DMS53 treated with DMSO at 0.1 percent for 48 hours (cell line): ENCODE data around the gene ATAD3C.

Experiments
- DNase-seq: peaks from one replicate; lab custom pipeline; 2025; ENCODE audit not compliant: unreplicated experiment; lab: John Stamatoyannopoulos, UW

ATAD3C gene

GRCh38 chr1:1430114-1430982 is 19.1 kb upstream of the ATAD3C start:
- DNase-seq = peak; percentile 78

DNA sequence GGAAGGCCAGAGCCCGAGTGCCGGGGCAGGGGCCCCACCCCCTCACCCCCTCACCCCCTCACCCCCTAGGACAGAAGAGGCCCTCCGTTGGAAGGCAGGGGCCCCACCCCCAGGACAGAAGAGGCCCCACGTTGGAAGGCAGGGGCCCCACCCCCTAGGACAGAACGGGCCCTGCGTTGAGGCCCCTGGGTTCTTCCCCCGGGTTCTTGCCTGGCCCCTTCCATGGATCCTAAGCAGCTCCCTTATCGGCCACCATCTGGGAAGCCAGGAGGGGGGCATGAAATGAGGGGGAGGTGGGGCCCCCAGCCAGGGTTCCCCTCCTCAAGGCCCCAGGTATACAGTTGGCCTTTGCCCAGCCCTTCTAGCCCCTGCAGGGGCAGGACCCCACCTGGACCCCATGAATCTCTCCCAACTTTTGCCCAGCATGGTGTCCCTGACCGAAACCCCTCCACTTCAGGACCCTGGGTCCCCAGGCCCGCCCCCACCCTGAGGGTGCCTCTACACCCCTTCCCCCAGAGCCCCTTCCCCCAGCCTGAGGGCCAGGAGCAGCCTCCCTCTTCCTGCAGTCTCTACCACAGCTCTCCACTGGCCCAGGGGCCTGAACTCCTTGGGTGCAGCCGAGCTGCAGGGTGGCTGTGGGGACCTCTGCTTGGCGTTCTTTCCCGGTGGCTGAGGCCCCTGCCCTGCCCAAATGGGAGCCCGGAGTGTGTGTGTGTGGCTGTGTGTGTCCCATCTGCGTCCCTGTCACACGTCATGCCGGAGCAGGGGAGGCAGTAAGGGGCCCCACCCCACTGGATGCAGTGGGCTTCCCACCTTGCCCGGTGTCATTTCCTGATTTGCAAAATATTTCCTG is 18.3 kb upstream of the ATAD3C start:
- no peak for DNase-seq

- no peak for DNase-seq
These were observed 17.6 kb upstream of the ATAD3C start for GRCh38 chr1:1431845-1432273.

DNA sequence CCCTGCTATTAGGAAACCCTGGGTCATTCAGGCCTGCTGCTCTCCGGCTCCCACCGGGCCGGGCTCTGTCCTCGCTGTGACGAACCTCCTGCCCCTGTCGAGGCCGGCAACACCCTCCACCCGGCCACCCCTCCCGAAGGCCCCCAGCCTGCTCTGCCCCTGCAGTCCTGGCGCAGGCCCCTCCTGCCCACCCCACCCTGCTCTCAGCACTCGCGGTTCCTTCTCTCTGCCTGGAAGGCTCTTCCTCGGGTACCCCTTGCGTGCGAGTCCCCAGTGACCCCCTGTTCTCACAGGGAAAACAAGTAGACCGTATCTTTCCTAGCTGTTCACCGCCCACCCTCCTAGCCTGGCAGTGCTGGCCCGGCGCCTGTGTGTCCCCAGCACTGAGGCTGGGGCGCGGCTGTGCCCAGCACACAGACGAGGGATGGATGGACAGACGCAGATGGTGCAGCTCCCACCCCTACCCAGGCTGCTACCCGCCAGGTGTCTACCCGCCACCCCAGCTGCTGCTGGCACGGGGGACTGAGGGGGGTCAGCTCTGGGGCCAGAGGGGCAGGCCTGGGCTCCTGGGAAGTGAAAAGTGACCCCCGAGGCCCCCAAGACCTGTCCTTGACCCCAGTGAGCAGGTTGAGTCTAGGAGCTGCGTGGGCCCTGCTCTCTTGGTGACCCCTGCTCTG is 17.1 kb upstream of the ATAD3C start:
- DNase-seq = no peak

DNA sequence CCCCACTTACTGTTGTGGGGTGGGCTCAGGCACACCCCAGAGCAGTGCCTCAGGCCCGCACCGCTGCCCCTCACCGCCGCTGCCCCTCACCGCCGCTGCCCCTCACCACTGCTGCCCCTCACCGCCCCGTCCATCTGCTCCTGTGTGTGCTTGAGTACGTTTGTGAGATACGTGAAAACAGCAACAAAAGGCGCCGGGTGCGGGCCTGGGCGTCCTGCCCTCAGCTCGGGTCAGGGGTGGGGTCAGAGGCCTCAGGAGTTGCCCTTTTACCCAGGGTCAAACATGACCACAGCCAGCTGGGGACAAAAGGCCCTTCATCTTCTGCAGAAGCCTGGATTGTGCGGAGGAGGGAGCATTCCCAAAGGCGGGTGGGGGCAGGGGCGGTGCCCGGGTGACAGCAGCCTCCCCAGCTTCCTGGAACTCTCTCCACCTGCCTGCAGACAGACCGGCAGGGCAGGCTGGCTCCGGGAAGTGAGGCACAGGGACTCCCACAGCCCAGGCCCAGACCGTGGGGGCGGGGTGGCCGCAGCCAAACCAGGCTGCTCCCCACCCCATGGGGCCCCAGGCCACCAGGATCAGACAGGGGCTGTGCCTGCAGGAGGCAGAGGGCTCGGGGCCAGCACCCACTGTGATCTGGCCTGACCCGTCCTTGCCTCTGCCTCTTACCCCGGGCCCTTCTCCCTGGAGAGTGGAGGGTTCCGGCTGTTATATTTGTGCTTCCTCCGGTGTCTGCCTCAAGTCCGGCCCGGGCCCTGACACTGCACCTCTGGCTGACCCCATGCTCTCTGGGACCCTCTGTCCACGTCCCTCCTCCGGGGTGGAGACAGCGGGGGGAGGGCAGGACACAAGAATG is 16.3 kb upstream of the ATAD3C start:
- DNase-seq = peak; percentile 91

GRCh38 chr1:1433804-1434130 is 15.7 kb upstream of the ATAD3C start:
- no peak for DNase-seq

GRCh38 chr1:1434131-1434823 is 15.2 kb upstream of the ATAD3C start:
- DNase-seq = no peak

DNA sequence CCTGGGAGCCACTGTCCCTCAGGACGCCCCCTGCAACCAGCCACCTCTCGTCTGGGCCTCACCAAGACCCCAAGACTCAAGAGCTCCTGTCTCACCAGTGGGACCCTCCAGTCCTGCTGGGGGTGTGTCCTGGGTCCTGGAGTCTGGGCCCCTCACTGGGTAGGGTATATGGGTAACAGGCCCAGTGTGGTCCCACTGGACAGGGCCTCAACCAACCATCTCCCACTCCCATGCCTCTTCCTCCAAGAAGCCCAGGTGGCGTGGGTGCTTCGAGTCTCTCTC is 14.7 kb upstream of the ATAD3C start:
- no peak for DNase-seq

DNA sequence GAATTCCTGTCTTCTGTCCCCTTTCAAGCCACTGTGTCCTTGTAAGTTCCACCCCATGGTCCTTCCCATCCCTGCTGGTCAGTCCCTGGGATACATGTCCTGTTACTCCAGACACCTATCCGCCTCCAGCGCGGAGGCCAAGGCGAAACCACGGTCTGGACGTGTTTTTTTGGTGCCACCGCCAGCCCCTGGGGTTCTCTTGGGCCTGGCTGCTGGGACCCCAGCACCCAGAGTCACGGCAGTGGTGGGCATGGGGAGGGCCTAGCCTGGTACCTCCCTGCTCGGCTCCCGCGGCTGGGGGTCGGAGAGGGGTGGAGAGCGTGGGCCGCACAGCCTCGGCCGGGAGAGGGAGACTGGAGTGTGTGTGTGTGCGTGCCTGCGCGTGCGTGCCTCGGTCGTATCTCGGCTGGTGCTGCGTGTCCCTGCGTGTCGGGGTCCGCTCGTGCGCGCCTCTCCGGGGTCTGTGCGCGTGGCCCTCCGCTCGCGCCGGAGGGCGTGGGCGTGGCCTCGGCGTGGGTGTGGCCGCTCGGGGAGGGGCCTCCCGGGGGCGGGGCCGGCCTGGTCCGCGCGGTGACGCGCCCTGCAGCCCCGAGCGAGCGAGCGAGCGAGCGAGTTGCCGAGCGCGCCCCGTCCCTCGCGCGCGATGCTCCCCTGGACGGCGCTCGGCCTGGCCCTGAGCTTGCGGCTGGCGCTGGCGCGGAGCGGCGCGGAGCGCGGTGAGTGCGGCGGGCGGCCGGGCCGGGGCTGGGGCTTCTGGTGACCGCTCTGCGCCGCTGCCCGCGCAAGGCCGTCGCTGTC is 14.2 kb upstream of the ATAD3C start, which contains the start of gene VWA1:
Gene VWA1, plus strand, starts transcription at position 585 of the 798 bp plus-strand sequence. Its CDS starts 59 bp downstream, at position 644.
- peak; percentile 28 for DNase-seq

DNA sequence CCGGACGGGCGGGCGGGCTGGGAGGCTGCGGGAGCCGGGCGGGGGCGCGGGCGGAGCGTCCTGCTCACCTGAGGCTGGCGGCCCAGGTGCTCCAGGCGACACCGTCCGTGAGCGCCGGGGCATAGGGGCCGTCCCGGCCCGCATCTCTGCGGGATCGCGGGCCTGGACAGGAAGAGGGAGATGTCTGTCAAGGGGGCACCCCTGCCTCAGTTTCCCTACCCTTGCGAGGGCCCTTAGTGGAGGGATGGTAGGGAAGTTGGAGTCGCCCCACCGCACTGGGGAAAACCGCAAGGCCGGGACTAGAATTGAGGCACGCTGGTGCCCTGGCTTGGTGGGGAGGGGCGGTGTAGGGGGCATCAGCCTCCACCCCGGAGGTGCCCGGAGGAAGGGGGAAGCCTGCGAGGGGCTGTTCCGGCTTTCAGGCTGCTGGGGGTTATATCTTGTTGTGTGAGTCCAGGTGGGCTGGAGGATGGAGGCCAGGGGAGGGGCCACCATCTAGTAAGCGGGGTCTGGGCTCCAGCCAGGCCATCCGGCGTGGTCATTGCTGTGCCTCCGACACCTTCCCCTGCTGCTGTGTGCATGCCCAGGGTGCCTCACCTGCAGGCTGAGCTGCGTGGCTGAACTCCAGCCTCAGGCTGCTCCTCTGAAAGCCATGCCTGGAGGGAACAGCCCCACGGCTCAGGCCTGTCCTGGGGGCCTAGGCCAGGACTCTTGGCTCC is 13.4 kb upstream of the ATAD3C start:
- DNase-seq = no peak

GRCh38 chr1:1436630-1437032 is 12.9 kb upstream of the ATAD3C start:
- DNase-seq = no peak

DNA sequence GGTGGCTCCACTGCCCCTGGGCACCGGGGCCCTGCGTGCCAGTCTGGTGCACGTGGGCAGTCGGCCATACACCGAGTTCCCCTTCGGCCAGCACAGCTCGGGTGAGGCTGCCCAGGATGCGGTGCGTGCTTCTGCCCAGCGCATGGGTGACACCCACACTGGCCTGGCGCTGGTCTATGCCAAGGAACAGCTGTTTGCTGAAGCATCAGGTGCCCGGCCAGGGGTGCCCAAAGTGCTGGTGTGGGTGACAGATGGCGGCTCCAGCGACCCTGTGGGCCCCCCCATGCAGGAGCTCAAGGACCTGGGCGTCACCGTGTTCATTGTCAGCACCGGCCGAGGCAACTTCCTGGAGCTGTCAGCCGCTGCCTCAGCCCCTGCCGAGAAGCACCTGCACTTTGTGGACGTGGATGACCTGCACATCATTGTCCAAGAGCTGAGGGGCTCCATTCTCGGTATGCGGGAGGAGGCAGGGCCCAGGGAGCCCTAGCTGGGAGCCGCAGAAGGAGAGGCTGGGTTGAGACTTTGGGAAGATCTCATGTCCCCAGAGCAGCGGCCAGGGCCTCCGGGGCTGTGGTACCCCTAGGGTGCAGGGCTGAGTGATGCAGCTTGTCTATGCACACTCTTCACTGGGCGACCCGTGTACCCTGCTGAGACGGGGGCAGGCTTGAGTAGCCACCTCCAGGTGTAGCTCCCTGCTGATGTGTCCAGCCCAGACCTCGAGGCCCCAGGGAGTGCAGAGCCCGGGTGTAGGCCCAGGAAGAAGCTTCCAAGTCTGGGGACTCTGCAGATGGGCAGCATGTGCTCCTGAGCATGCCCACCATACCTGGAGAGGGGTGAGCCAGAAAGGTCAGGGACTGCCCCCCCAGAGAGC is 12.2 kb upstream of the ATAD3C start:
- no peak for DNase-seq

- DNase-seq = peak; percentile 77
These were observed 11.5 kb upstream of the ATAD3C start for GRCh38 chr1:1437904-1438376.

- DNase-seq = no peak
These were observed 10.7 kb upstream of the ATAD3C start for GRCh38 chr1:1438531-1439381.

DNA sequence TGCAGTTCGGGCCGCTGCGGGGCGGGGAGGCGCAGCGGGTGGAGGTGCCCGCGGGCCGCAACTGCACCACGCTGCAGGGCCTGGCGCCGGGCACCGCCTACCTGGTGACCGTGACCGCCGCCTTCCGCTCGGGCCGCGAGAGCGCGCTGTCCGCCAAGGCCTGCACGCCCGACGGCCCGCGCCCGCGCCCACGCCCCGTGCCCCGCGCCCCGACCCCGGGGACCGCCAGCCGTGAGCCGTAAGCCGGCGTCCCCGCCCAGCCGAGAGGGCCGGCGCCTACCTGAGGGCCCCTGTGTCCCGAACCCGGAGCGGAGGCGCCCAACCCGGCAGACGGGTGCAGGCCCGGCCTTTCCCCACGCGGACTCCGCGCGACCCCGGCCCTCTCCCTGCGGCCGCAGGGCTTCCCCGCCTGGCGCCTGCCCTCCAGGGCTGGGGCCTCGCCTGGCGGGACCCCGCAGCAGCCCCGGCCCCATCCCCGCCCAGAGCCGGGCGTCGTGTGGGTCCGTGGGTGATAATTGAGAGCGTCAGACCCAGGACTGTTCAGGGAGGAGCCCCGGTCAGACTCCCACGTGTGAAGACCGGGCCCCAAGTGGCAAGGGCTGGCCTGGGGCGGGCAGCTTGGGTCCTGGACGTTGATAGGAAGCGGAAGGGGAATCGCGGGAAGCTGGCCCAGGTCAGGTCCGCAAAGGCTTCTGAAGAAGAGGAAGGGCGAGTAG is 9.8 kb upstream of the ATAD3C start:
- DNase-seq = no peak
